ENCODE measurements around the gene SAP30. TPM values are rescaled to one million over a fixed set of nuclear protein-coding genes. Genes with fewer than 3 reads are reported as not detected.

SAP30 gene, protein sequence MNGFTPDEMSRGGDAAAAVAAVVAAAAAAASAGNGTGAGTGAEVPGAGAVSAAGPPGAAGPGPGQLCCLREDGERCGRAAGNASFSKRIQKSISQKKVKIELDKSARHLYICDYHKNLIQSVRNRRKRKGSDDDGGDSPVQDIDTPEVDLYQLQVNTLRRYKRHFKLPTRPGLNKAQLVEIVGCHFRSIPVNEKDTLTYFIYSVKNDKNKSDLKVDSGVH
- 10 to 100 TPM; 36.5 to 53.4 (median 41.9) TPM for total RNA-seq

DNA sequence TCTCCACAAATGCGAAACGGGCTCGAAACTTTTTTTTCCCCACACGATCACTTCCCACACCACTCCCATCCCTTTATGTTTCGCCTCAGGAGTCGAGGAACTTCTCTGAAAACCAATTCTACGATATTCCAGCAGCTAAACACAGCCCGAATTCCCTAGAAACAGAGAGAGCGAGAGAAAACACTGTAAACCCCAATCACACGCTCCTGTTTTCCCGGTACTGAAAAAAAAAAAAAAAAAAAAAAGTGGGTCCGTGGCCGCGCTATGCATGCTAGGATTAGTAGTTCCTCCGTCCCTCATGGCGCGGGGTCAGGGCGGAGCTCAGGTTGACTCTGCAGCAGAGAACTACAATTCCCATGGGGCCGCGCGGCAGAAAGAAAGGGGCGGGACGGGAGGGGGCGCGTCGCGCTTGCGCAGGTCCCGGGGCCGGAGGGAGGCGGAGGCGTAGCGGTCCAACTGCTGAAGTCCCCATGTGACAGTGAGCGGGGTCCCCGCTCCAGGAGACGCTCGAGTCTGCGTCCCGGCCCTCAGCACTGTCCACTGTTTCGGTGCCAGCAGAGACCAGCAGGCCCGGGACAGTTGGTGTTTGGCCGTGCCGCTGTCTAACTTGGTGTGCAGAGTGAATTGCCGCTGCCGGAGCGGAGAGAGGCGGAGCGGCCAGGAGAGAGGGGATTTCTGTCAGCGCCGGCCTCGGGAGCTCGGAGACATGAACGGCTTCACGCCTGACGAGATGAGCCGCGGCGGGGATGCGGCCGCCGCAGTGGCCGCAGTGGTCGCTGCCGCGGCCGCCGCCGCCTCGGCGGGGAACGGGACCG is at the start of gene SAP30:
Gene SAP30, plus strand, starts transcription at position 478 of the 815 bp plus-strand sequence. Its CDS starts 229 bp downstream, at position 707.
- TF ChIP-seq POLR2A (IDR thresholded peaks at IDR 0.05) (peak; percentile 98), EP300 (IDR thresholded peaks at IDR 0.05) (no peak), POLR2AphosphoS5 (IDR thresholded peaks at IDR 0.05) (peak; percentile 99)
- TF ChIP-seq, protein P1, sequence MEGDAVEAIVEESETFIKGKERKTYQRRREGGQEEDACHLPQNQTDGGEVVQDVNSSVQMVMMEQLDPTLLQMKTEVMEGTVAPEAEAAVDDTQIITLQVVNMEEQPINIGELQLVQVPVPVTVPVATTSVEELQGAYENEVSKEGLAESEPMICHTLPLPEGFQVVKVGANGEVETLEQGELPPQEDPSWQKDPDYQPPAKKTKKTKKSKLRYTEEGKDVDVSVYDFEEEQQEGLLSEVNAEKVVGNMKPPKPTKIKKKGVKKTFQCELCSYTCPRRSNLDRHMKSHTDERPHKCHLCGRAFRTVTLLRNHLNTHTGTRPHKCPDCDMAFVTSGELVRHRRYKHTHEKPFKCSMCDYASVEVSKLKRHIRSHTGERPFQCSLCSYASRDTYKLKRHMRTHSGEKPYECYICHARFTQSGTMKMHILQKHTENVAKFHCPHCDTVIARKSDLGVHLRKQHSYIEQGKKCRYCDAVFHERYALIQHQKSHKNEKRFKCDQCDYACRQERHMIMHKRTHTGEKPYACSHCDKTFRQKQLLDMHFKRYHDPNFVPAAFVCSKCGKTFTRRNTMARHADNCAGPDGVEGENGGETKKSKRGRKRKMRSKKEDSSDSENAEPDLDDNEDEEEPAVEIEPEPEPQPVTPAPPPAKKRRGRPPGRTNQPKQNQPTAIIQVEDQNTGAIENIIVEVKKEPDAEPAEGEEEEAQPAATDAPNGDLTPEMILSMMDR (IDR thresholded peaks at IDR 0.05), result no peak
- WGBS, 2 donors (ENCODE audit: low coverage in 1 of 2), result 0 to 1% methylated on average over 13 to 17 of the region's 72 CpGs
- Histone ChIP-seq H3K27me3 (no peaks in the 10 kb centered on the region), H3K9me3 (no peaks in the 10 kb centered on the region), H3K27ac (peak within 1 kb of the TSS; percentile 89 to 98 (median 96)), H3K4me3 (peak within 1 kb of the TSS; percentile 64 to 81), H3K36me3 (no peaks in the 10 kb centered on the region), H3K4me1 (peaks cover 3 to 60% (median 13%) of the 10 kb centered on the region in 3 donors)
- ATAC-seq, result peak; percentile 95

DNA sequence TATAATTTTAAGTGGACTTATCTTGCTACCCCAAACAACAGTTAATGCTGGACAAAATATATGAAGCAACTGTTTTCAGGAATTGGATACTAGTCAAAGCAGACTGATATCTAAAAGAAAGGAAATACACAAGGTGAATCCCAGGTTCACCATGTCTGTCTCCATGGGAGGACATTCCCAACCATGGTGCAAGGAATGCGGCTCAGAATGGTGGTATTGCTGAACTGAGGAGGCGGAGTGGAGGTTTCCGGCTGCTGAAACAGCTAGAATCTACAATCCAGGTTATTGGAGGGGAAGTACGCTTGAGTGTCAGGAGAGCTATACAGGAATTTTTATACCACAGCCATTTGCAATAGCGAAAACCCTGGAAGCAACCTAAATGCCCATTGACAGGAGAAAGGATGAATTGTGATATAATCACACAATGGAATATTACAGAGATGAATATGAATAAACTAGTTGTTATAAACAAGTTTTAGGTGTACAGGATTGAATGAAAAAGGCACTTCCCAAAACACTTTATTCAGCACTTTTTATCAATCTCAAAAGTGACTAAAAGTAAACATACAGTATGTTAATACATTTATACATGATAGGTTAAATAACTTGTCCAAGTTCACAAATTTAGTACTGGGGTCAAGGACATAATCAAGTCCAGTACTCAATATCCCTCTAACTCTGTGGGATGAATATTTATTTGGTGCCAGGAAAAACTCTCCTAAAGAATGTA is 45.6 kb upstream of the SAP30 start:
- H3K27me3 ChIP-seq, result no peaks in the 10 kb centered on the region
- no peaks in the 10 kb centered on the region for H3K9me3 ChIP-seq
- H3K36me3 ChIP-seq, result peaks cover 0 to 60% of the 10 kb centered on the region in 2 donors
- H3K4me1 ChIP-seq, result peaks cover 0 to 4% (median 0%) of the 10 kb centered on the region in 3 donors
- ATAC-seq, result no peak
- TF ChIP-seq POLR2AphosphoS5 (IDR thresholded peaks at IDR 0.05), result no peak
- TF ChIP-seq, protein P1 (IDR thresholded peaks at IDR 0.05), result no peak
- TF ChIP-seq EP300 (IDR thresholded peaks at IDR 0.05), result no peak
- no peak for TF ChIP-seq POLR2A (IDR thresholded peaks at IDR 0.05)
- H3K27ac ChIP-seq, result no peak overlapping the region
- H3K4me3 ChIP-seq, result no peak overlapping the region
- WGBS, 2 donors (ENCODE audit: low coverage in 1 of 2), result 96 to 98% methylated on average over 4 to 5 of the region's 5 CpGs

DNA sequence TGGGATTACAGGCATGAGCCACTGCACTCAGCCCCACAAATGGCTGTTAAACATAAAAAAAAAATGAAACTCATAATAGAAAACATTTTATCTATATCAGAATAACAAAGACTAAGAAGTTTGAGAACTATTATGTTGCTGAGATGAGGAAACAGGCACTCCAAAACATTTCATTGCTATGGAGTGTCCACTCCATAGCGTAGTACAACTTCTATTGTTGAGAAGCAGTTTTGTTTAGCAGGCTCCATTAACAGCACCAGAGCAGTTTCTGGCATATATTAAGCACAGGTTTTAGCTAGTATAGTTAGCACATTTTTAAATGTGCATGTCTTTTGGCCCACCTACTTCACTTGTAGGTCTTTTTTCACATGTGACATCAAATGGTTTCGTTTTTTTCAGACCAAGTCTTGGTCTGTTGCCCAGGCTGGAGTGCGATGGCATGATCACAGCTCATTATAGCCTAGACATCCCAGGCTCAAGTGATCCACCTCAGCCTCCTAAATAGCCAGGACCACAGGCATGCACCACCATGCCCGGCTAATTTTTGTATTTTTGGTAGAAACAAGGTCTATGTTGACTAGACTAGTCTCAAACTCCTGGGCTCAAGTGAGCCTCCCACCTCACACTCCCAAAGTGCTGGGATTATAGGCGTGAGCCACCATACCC is 42.4 kb upstream of the SAP30 start:
- WGBS, 2 donors (ENCODE audit: low coverage in 1 of 2), result 59 to 95% methylated on average over 2 to 4 of the region's 5 CpGs
- no peak overlapping the region for H3K27ac ChIP-seq

DNA sequence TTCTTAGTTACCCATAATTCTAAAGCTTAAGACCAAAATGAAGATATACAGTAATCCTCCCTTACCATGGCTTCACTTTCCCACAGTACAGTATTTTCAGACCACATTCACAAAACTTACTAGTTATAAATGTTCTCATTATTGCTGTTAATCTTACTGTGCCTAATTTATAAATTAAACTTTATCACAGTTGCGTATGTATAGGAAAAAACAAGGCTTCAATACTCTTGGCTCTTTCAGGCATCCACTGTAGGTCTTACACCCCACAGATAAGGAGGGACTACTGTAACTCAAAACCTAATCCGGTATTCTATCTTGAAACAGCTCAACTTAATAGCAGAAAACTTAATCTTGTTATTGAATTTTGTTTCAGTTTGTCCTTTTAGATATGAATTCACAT is 40.2 kb upstream of the SAP30 start:
- 62 to 91% methylated on average over 2 of the region's 2 CpGs for WGBS, 2 donors (ENCODE audit: low coverage in 1 of 2)
- peaks cover 0 to 42% (median 0%) of the 10 kb centered on the region in 3 donors for H3K4me1 ChIP-seq
- no peak for TF ChIP-seq EP300 (IDR thresholded peaks at IDR 0.05)
- TF ChIP-seq POLR2AphosphoS5 (IDR thresholded peaks at IDR 0.05), result no peak
- no peak for TF ChIP-seq POLR2A (IDR thresholded peaks at IDR 0.05)
- TF ChIP-seq, protein P1 (IDR thresholded peaks at IDR 0.05), result no peak
- peak overlapping the region in 1 of 4 donors; percentile 15 for H3K27ac ChIP-seq
- H3K27me3 ChIP-seq, result no peaks in the 10 kb centered on the region
- H3K4me3 ChIP-seq, result no peak overlapping the region
- no peak for ATAC-seq
- no peaks in the 10 kb centered on the region for H3K9me3 ChIP-seq
- H3K36me3 ChIP-seq, result peaks cover 0 to 65% of the 10 kb centered on the region in 2 donors

More for the DNA sequence above, 42.4 kb upstream of the SAP30 start:
- Histone ChIP-seq H3K36me3 (peaks cover 0 to 67% of the 10 kb centered on the region in 2 donors), H3K27me3 (no peaks in the 10 kb centered on the region), H3K4me3 (no peak overlapping the region), H3K9me3 (no peaks in the 10 kb centered on the region), H3K4me1 (peaks cover 0 to 36% (median 0%) of the 10 kb centered on the region in 3 donors)
- TF ChIP-seq POLR2AphosphoS5 (IDR thresholded peaks at IDR 0.05) (no peak), POLR2A (IDR thresholded peaks at IDR 0.05) (no peak), EP300 (IDR thresholded peaks at IDR 0.05) (no peak)
- TF ChIP-seq, protein P1 (IDR thresholded peaks at IDR 0.05), result no peak
- no peak for ATAC-seq

Measured in gastroesophageal sphincter (tissue), 4 donors.